HFFc6 (cell line): ENCODE data around the gene GTF3C5. TPM values are rescaled to one million over a fixed set of nuclear protein-coding genes. Genes with fewer than 3 reads are reported as not detected.

ENCODE experiments used
- DNase-seq: peaks from one replicate; pipeline ENCODE4 v3.0.0-alpha.2; 2018
- H3K27ac Mint-ChIP-seq: 2 replicates; pipeline ENCODE4 v1.8.0; 2020; ENCODE audit warnings: mild to moderate bottlenecking, mixed read lengths
- H3K27me3 Mint-ChIP-seq: 2 replicates; pipeline ENCODE4 v1.8.0; 2021; ENCODE audit warnings: mild to moderate bottlenecking, moderate library complexity, mixed read lengths; ENCODE audit not compliant: insufficient read depth
- H3K36me3 Mint-ChIP-seq: 2 replicates; pipeline ENCODE4 v1.8.0; 2021; ENCODE audit warnings: low read depth, mixed read lengths
- H3K4me1 Mint-ChIP-seq: 2 replicates; pipeline ENCODE4 v1.8.0; 2020; ENCODE audit warnings: low read depth, mixed read lengths
- H3K4me3 Mint-ChIP-seq: 2 replicates; pipeline ENCODE4 v1.8.0; 2020; ENCODE audit warnings: mild to moderate bottlenecking, moderate library complexity, mixed read lengths
- H3K9me3 Mint-ChIP-seq: 2 replicates; pipeline ENCODE4 v1.8.0; 2020; ENCODE audit warnings: mild to moderate bottlenecking, mixed read lengths
- total RNA-seq, 6 experiments: library from RNA; stranded (reverse); fragmentation: NEBNext Ultra II Directional; extraction: Animal tissue kit (Norgen Biotek cat#: 25700); gene quantifications; 2 replicates in 1 of 6; 3 replicates in 5 of 6; pipeline ENCODE4 v1.2.3, GENCODE V29; 2021
- TF ChIP-seq, protein P1 (sequence below): fragments of 200-600 bp; sonication (generic); IDR thresholded peaks from 2 replicates; pipeline ENCODE4 v1.5.0; 2021; ENCODE audit warnings: antibody characterized with exemption, mild to moderate bottlenecking

GTF3C5 gene
- total RNA-seq, 6 experiments from 2014 or later = 34.5 to 40.2 (median 38.4) TPM

GRCh38 chr9:133044125-133044524 is 13.3 kb downstream of the GTF3C5 start:
- Mint-ChIP-seq H3K27me3 (peaks cover 2% of the 10 kb centered on the region; the same call in 1 of the 2 replicates), H3K4me1 (no peaks in the 10 kb centered on the region), H3K36me3 (no peaks in the 10 kb centered on the region; the same call in 1 of the 2 replicates), H3K27ac (no peak overlapping the region), H3K9me3 (no peaks in the 10 kb centered on the region), H3K4me3 (no peak overlapping the region)
- no peak for DNase-seq
- TF ChIP-seq, protein P1, sequence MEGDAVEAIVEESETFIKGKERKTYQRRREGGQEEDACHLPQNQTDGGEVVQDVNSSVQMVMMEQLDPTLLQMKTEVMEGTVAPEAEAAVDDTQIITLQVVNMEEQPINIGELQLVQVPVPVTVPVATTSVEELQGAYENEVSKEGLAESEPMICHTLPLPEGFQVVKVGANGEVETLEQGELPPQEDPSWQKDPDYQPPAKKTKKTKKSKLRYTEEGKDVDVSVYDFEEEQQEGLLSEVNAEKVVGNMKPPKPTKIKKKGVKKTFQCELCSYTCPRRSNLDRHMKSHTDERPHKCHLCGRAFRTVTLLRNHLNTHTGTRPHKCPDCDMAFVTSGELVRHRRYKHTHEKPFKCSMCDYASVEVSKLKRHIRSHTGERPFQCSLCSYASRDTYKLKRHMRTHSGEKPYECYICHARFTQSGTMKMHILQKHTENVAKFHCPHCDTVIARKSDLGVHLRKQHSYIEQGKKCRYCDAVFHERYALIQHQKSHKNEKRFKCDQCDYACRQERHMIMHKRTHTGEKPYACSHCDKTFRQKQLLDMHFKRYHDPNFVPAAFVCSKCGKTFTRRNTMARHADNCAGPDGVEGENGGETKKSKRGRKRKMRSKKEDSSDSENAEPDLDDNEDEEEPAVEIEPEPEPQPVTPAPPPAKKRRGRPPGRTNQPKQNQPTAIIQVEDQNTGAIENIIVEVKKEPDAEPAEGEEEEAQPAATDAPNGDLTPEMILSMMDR = no peak

DNA sequence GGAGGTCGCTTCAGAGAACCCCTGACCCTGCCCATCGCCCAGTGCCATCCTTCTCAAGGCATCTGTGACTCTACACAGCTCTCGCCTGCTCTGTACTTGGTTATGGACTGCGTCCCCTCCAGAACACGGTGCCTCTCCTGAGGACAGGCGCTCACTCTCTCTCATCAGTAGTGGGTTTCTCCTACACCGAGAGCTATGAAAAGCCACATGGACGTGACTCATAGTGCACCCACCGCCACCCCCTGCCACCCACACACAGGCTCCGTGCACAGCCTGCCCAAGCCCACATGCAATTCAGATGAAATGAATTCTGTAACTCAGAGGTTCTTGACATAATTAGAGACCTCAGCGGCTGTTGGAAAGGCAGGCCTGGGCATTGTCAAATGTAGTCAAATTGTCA is 13.9 kb downstream of the GTF3C5 start:
- Mint-ChIP-seq H3K4me3 (no peak overlapping the region), H3K36me3 (no peaks in the 10 kb centered on the region; the same call in 1 of the 2 replicates), H3K27me3 (peaks cover 2% of the 10 kb centered on the region; the same call in 1 of the 2 replicates), H3K4me1 (no peaks in the 10 kb centered on the region), H3K9me3 (no peaks in the 10 kb centered on the region), H3K27ac (no peak overlapping the region)
- no peak for DNase-seq
- TF ChIP-seq, protein P1 = no peak

DNA sequence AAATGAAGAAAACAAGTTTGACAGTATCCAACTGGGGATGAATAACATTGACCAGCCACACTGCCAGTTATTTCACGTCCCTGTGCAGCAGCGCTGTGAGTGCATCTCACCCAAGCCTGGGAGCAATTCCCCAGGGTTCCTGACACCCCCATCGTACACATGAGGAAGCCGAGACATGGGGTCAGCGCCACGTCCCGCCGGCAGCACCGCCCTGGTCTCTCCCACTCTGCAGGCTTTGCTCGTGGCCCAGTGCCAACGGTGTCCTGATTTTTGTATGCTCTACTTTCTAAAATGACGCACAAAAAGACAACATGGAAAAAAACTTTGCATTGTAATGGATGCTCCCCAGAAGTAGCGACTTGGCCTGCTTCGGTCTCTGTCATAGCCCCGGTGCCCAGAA is 14.3 kb downstream of the GTF3C5 start:
- Mint-ChIP-seq H3K4me1 (no peaks in the 10 kb centered on the region), H3K27me3 (peaks cover 2% of the 10 kb centered on the region; the same call in 1 of the 2 replicates), H3K4me3 (no peak overlapping the region), H3K36me3 (no peaks in the 10 kb centered on the region; the same call in 1 of the 2 replicates), H3K27ac (no peak overlapping the region), H3K9me3 (no peaks in the 10 kb centered on the region)
- no peak for DNase-seq
- TF ChIP-seq, protein P1 = no peak

DNA sequence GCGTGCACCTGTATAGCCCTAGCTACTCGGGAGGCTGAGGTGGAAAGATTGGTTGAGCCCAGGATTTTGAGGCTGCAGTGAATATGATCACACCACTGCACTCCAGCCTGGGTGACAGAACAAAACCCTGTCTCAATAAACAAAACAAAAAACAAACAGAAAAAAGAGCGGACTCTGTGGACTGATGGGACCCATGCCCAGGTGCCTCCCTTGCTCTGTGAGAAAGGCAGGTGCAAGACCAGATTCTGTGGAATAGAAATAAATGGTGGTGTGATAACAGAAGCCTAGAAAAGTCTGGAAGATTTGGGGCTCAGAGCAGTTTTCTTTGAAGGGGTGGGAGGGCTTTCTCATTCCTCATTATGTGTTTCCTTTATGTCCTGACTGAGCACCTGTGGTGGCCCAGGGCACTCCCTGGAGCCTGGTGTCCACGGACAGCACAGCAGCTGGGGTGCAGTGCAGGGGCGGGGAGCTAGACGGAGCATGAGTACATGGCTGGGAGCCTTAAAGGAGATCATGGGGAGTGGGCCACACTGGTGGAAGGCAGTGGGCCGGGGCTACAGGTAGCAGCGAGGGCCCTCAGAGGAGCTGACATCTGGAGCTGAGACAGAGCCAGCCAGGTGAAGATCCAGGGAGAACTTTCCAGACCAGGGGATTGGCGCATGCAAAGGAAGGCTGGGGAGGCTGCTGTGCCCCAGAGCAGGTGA is 15.6 kb downstream of the GTF3C5 start:
- no peak overlapping the region for H3K27ac Mint-ChIP-seq
- H3K4me1 Mint-ChIP-seq = no peaks in the 10 kb centered on the region
- H3K36me3 Mint-ChIP-seq = peaks cover 4% of the 10 kb centered on the region; the same call in 1 of the 2 replicates
- no peaks in the 10 kb centered on the region for H3K9me3 Mint-ChIP-seq
- H3K27me3 Mint-ChIP-seq = peaks cover 2% of the 10 kb centered on the region; the same call in 1 of the 2 replicates
- no peak for DNase-seq
- TF ChIP-seq, protein P1 = no peak
- H3K4me3 Mint-ChIP-seq = no peak overlapping the region

GRCh38 chr9:133046900-133047295 is 16.1 kb downstream of the GTF3C5 start:
- Mint-ChIP-seq H3K9me3 (no peaks in the 10 kb centered on the region), H3K4me3 (no peak overlapping the region), H3K4me1 (no peaks in the 10 kb centered on the region), H3K36me3 (peaks cover 4% of the 10 kb centered on the region; the same call in 1 of the 2 replicates), H3K27me3 (peaks cover 2% of the 10 kb centered on the region; the same call in 1 of the 2 replicates), H3K27ac (no peak overlapping the region)
- no peak for DNase-seq
- TF ChIP-seq, protein P1 = no peak
